SK-N-SH treated with all-trans-retinoic acid at 6 μM for 48 hours (cell line): Measurements from ENCODE around the gene IFI16.

Experiments used
- ATAC-seq: fragments of 200-7000 bp; cut with Tn5 transposase; 3 replicates; pipeline ENCODE4 v1.9.1; 2020; ENCODE audit warnings: mild to moderate bottlenecking, moderate library complexity
- ARNTL ChIP-seq: fragments of 450-650 bp; formaldehyde crosslinking; IDR thresholded peaks from 2 replicates; pipeline ENCODE4 v1.5.0; 2020; ENCODE audit warnings: low read depth, mild to moderate bottlenecking, moderate library complexity, borderline replicate concordance
- BACH2 ChIP-seq: fragments of 250-450 bp; sonication (Bioruptor Pico); IDR thresholded peaks from 2 replicates; pipeline ENCODE4 v1.9.0; 2021; ENCODE audit warnings: mild to moderate bottlenecking, borderline replicate concordance
- CSRNP3 ChIP-seq: fragments of 250-450 bp; sonication (Bioruptor Pico); IDR thresholded peaks from 2 replicates; pipeline ENCODE4 v1.5.1; 2021; ENCODE audit warnings: mild to moderate bottlenecking, moderate library complexity
- ESRRG ChIP-seq: fragments of 250-450 bp; sonication (Bioruptor Pico); IDR thresholded peaks from 2 replicates; pipeline ENCODE4 v1.6.1; 2021; ENCODE audit warnings: mild to moderate bottlenecking
- GLIS3 ChIP-seq: fragments of 250-450 bp; sonication (Bioruptor Pico); IDR thresholded peaks from 2 replicates; pipeline ENCODE4 v1.5.0; 2020; ENCODE audit warnings: mild to moderate bottlenecking, moderate library complexity
- ISL1 ChIP-seq: fragments of 250-450 bp; sonication (Bioruptor Pico); IDR thresholded peaks from 2 replicates; pipeline ENCODE4 v2.1.2; 2022; ENCODE audit warnings: mild to moderate bottlenecking, moderate library complexity
- PATZ1 ChIP-seq: fragments of 250-450 bp; sonication (Bioruptor Pico); IDR thresholded peaks from 2 replicates; pipeline ENCODE4 v1.8.0; 2020; ENCODE audit warnings: mild to moderate bottlenecking, moderate library complexity, borderline replicate concordance
- PPARA ChIP-seq: fragments of 250-450 bp; sonication (Bioruptor Pico); IDR thresholded peaks from 2 replicates; pipeline ENCODE4 v1.5.0; 2020; ENCODE audit warnings: mild to moderate bottlenecking, borderline replicate concordance
- RARB ChIP-seq: fragments of 250-450 bp; sonication (Bioruptor Pico); IDR thresholded peaks from 2 replicates; pipeline ENCODE4 v1.8.0; 2021; ENCODE audit warnings: mild to moderate bottlenecking, moderate library complexity
- SNAI2 ChIP-seq: fragments of 250-450 bp; sonication (Bioruptor Pico); IDR thresholded peaks from 2 replicates; pipeline ENCODE4 v1.5.0; 2020; ENCODE audit warnings: mild to moderate bottlenecking, moderate library complexity
- TCF4 ChIP-seq: fragments of 250-450 bp; sonication (Bioruptor Pico); IDR thresholded peaks from 2 replicates; pipeline ENCODE4 v1.8.0; 2021; ENCODE audit warnings: mild to moderate bottlenecking, moderate library complexity, borderline replicate concordance
- TOX ChIP-seq: fragments of 250-450 bp; sonication (Bioruptor Pico); IDR thresholded peaks from 2 replicates; pipeline ENCODE4 v1.8.0; 2021; ENCODE audit warnings: mild to moderate bottlenecking, moderate library complexity, borderline replicate concordance
- TSHZ2 ChIP-seq: fragments of 250-450 bp; sonication (Bioruptor Pico); IDR thresholded peaks from 2 replicates; pipeline ENCODE4 v1.5.0; 2020; ENCODE audit warnings: mild to moderate bottlenecking, moderate library complexity
- ZC3H10 ChIP-seq: fragments of 250-450 bp; sonication (Bioruptor Pico); IDR thresholded peaks from 2 replicates; pipeline ENCODE4 v1.5.1; 2021; ENCODE audit warnings: mild to moderate bottlenecking, moderate library complexity
- ZFP3 ChIP-seq: fragments of 250-450 bp; sonication (Bioruptor Pico); IDR thresholded peaks from 2 replicates; pipeline ENCODE4 v1.5.0; 2020; ENCODE audit warnings: mild to moderate bottlenecking, moderate library complexity
- ZNF565 ChIP-seq: fragments of 450-650 bp; formaldehyde crosslinking; conservative IDR thresholded peaks from 2 replicates; pipeline ENCODE4 v1.5.0; 2020; ENCODE audit warnings: low read depth, mild to moderate bottlenecking, moderate library complexity
- ZNF70 ChIP-seq: fragments of 450-650 bp; formaldehyde crosslinking; IDR thresholded peaks from 2 replicates; pipeline ENCODE4 v1.5.0; 2020; ENCODE audit warnings: mild to moderate bottlenecking, moderate library complexity
- ZNF8 ChIP-seq: fragments of 450-650 bp; formaldehyde crosslinking; IDR thresholded peaks from 2 replicates; pipeline ENCODE4 v1.5.0; 2020; ENCODE audit warnings: mild to moderate bottlenecking, moderate library complexity
- TF ChIP-seq, protein P1 (sequence below): fragments of 250-450 bp; sonication (Bioruptor Pico); IDR thresholded peaks from 2 replicates; pipeline ENCODE4 v1.8.0; 2021; ENCODE audit warnings: low read depth, mild to moderate bottlenecking, moderate library complexity, borderline replicate concordance
- TF ChIP-seq, protein P2 (sequence below): fragments of 250-450 bp; sonication (Bioruptor Pico); IDR thresholded peaks from 2 replicates; pipeline ENCODE4 v1.5.1; 2020; ENCODE audit warnings: low read depth, mild to moderate bottlenecking, moderate library complexity

Gene IFI16

DNA sequence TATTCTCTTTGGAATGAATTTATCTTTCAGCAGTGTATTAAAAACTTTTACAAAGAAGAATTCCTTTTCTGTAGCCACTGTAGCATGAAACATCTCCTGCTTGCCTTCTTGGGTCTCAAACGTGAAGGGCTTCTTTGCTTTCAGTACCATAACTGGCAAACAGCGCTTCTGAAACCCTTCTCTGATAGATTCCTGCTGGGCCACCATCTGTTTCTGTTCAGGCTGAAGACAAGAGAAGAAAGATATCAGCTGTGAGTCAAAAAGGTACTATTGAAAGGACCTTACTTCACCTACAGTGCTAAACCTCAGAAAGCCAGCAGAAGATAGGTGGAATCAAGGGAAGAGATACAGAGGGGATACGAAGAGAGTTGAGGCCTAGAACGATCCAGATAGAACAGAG lies 56.4 kb downstream of the IFI16 start:
- peak; percentile 33; the same call in 1 of the 3 replicates for ATAC-seq
- no peak for TF ChIP-seq RARB (CRISPR knock-in tag)
- TF ChIP-seq, all 23 proteins: peak for 0

- TF ChIP-seq GLIS3 (no peak), TCF4 (CRISPR knock-in tag) (no peak), TSHZ2 (no peak), ZNF565 (no peak), ZNF8 (CRISPR knock-in tag) (no peak), ZFP3 (CRISPR knock-in tag) (no peak), ZC3H10 (CRISPR knock-in tag) (no peak), ESRRG (no peak), RARB (CRISPR knock-in tag) (no peak), ISL1 (CRISPR knock-in tag) (no peak), PPARA (CRISPR knock-in tag) (no peak), ZNF70 (CRISPR knock-in tag) (no peak), BACH2 (CRISPR knock-in tag) (no peak), TOX (CRISPR knock-in tag) (no peak), CSRNP3 (CRISPR knock-in tag) (no peak), PATZ1 (CRISPR knock-in tag) (no peak), ARNTL (CRISPR knock-in tag) (no peak)
- TF ChIP-seq, protein P1, sequence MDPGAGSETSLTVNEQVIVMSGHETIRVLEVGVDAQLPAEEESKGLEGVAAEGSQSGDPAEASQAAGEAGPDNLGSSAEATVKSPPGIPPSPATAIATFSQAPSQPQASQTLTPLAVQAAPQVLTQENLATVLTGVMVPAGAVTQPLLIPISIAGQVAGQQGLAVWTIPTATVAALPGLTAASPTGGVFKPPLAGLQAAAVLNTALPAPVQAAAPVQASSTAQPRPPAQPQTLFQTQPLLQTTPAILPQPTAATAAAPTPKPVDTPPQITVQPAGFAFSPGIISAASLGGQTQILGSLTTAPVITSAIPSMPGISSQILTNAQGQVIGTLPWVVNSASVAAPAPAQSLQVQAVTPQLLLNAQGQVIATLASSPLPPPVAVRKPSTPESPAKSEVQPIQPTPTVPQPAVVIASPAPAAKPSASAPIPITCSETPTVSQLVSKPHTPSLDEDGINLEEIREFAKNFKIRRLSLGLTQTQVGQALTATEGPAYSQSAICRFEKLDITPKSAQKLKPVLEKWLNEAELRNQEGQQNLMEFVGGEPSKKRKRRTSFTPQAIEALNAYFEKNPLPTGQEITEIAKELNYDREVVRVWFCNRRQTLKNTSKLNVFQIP (CRISPR knock-in tag), result no peak
- TF ChIP-seq, protein P2, sequence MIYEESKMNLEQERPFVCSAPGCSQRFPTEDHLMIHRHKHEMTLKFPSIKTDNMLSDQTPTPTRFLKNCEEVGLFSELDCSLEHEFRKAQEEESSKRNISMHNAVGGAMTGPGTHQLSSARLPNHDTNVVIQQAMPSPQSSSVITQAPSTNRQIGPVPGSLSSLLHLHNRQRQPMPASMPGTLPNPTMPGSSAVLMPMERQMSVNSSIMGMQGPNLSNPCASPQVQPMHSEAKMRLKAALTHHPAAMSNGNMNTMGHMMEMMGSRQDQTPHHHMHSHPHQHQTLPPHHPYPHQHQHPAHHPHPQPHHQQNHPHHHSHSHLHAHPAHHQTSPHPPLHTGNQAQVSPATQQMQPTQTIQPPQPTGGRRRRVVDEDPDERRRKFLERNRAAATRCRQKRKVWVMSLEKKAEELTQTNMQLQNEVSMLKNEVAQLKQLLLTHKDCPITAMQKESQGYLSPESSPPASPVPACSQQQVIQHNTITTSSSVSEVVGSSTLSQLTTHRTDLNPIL (CRISPR knock-in tag), result no peak
- ATAC-seq, result no peak; the same call in 2 of the 3 replicates
These were observed 58.3 kb downstream of the IFI16 start for GRCh38 chr1:159067699-159068621.

- no peak for ATAC-seq
- TF ChIP-seq SNAI2 (no peak), TSHZ2 (no peak), ZC3H10 (CRISPR knock-in tag) (no peak), ESRRG (no peak), PPARA (CRISPR knock-in tag) (no peak)
- TF ChIP-seq, protein P2 (CRISPR knock-in tag), result no peak
These were observed 59.2 kb downstream of the IFI16 start for GRCh38 chr1:159068886-159069285.
